ENCODE results near the gene MYOT.

DNA sequence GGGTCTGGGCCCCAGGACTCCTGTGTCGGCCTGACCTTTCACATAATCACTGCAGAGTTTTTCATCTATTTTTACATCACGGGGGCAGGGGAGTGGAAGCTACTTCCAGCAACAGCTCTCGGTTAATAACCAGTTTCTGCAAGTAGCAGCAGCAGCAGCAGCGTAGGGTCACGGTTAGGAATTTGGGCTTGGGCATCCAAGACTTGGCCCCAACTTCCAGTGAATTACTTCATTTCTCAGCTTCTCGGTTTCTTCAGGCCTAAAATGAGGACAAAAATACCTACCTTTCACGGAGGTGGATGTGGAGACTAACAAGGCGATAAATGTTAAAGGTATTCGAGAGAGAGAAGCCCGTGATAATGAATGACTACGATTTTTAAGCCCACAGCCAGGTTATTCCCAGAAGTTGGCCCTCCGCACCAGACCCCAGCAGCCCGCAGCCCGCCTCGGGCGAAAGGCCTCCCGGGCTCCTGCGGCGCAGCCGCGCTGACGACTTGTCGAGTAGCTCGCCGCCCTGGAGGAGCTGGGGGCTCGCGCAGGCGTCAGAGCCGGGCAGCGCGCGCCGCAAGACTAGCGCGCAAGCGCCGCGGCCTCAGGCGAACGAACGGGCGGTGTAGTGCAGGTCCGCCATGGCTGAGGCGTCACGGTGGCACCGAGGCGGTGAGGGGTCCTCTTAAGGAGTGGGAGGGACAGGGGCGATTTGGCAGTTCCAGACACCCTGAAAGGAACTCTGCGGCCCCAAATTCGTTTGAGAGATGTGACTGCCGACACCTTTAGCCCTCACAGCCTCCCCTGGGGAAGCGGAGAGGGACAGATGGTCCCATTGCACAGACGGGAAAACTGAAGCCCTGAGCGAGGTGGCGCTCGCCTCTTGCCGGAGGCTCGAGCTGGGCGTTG is 21.5 kb downstream of the MYOT start, which contains the start of gene PKD2L2:
- TF ChIP-seq, protein P1, sequence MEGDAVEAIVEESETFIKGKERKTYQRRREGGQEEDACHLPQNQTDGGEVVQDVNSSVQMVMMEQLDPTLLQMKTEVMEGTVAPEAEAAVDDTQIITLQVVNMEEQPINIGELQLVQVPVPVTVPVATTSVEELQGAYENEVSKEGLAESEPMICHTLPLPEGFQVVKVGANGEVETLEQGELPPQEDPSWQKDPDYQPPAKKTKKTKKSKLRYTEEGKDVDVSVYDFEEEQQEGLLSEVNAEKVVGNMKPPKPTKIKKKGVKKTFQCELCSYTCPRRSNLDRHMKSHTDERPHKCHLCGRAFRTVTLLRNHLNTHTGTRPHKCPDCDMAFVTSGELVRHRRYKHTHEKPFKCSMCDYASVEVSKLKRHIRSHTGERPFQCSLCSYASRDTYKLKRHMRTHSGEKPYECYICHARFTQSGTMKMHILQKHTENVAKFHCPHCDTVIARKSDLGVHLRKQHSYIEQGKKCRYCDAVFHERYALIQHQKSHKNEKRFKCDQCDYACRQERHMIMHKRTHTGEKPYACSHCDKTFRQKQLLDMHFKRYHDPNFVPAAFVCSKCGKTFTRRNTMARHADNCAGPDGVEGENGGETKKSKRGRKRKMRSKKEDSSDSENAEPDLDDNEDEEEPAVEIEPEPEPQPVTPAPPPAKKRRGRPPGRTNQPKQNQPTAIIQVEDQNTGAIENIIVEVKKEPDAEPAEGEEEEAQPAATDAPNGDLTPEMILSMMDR (IDR thresholded peaks at IDR 0.05 in 4 of 5, conservative IDR thresholded peaks at IDR 0.05 in 1 of 5) = no peak
- peak; percentile 41 to 50 for TF ChIP-seq POLR2A (IDR thresholded peaks at IDR 0.05)

Data from gastrocnemius medialis (tissue), 4 donors.